ENCODE measurements around the gene PIK3R5.

- TF ChIP-seq POLR2A (IDR thresholded peaks at IDR 0.05), result no peak
- no peak for TF ChIP-seq CTCF (IDR thresholded peaks at IDR 0.05)
These were observed 19.7 kb upstream of the PIK3R5 start for GRCh38 chr17:8985054-8985701.

Data from prostate gland (tissue), 2 donors.